Upper lobe of right lung (tissue), 1 donor: ENCODE measurements around the gene IFNGR2. TPM values are rescaled to one million over a fixed set of nuclear protein-coding genes. Genes with fewer than 3 reads are reported as not detected.

Experiments used
- ATAC-seq: fragments of 200-7000 bp; cut with Tn5 transposase; one replicate; pipeline ENCODE4 v1.9.1; 2020; ENCODE audit warnings: mild to moderate bottlenecking, moderate library complexity
- DNase-seq: peaks from one replicate; pipeline ENCODE4 v3.0.0-alpha.2; 2020
- H3K27ac ChIP-seq: fragments of 200-600 bp; one replicate; pipeline ENCODE4 v1.8.0; 2022
- H3K27me3 ChIP-seq: fragments of 200-600 bp; one replicate; pipeline ENCODE4 v1.8.0; 2022; ENCODE audit warnings: mild to moderate bottlenecking
- H3K36me3 ChIP-seq: fragments of 200-600 bp; one replicate; pipeline ENCODE4 v1.8.0; 2022
- H3K4me1 ChIP-seq: fragments of 200-600 bp; one replicate; pipeline ENCODE4 v1.8.0; 2022
- H3K4me3 ChIP-seq: fragments of 200-600 bp; one replicate; pipeline ENCODE4 v1.8.0; 2022; ENCODE audit warnings: mild to moderate bottlenecking
- H3K9me3 ChIP-seq: fragments of 200-600 bp; one replicate; pipeline ENCODE4 v1.8.0; 2022
- CTCF ChIP-seq: fragments of 200-600 bp; IDR thresholded peaks from one replicate; pipeline ENCODE4 v1.8.0; 2022; ENCODE audit warnings: antibody characterized with exemption
- intact Hi-C: fragments of 100-400 bp; cut with DNase I; formaldehyde crosslinking; loops from one replicate; pipeline ENCODE4 v1.11.0; 2022
- total RNA-seq: library from RNA; stranded (reverse); fragmentation: NEBNext Ultra II Directional; extraction: Animal tissue kit (Norgen Biotek cat#: 25700); gene quantifications from one replicate; pipeline ENCODE4 v1.2.1, GENCODE V29; 2021
- donor health status: DM: no; HTN: yes; CAD: no; lungs with severe emphysema.

The IFNGR2 gene
- total RNA-seq, 1 donor from 2014 or later: 69.3 TPM

GRCh38 chr21:33367309-33367973 is 35.8 kb upstream of the IFNGR2 start:
- ATAC-seq (no peak), DNase-seq (no peak)
- Histone ChIP-seq H3K4me1 (peaks cover under 1% of the 10 kb centered on the region), H3K27ac (no peak overlapping the region), H3K9me3 (peaks cover 11% of the 10 kb centered on the region), H3K36me3 (no peaks in the 10 kb centered on the region), H3K27me3 (no peaks in the 10 kb centered on the region), H3K4me3 (no peak overlapping the region)
- intact Hi-C loops: no loop called here
- no peak for TF ChIP-seq CTCF

- Histone ChIP-seq H3K36me3 (no peaks in the 10 kb centered on the region), H3K9me3 (peaks cover 11% of the 10 kb centered on the region), H3K27me3 (no peaks in the 10 kb centered on the region), H3K27ac (no peak overlapping the region), H3K4me3 (no peak overlapping the region), H3K4me1 (no peaks in the 10 kb centered on the region)
- ATAC-seq (peak; percentile 44), DNase-seq (no peak)
- intact Hi-C loops: no loop called here
- no peak for TF ChIP-seq CTCF
Measured at GRCh38 chr21:33368124-33368523, 35.1 kb upstream of the IFNGR2 start.

DNA sequence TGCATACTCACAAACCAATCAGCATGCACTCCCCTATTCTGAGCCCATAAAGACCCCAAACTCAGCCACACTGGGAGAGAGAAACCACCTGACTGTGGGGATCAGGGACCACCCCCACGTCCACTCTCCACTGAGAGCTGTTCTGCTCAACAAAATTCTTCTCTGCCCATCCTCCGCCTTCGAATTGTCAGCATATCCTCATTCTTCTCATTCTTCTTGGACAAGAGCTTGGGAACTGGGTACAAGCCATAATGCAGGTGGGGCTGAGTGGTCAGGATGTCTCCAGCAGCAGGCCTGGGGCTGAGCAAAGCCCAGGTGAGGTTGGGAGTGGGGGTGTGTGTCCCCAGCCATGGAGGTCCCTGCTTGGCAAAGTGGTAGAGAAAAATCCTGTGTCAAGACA is 34.6 kb upstream of the IFNGR2 start:
- intact Hi-C loops: no loop called here
- H3K36me3 ChIP-seq: no peaks in the 10 kb centered on the region
- peaks cover 11% of the 10 kb centered on the region for H3K9me3 ChIP-seq
- DNase-seq (no peak), ATAC-seq (no peak)
- no peaks in the 10 kb centered on the region for H3K4me1 ChIP-seq
- no peak overlapping the region for H3K27ac ChIP-seq
- H3K27me3 ChIP-seq: no peaks in the 10 kb centered on the region
- H3K4me3 ChIP-seq: no peak overlapping the region
- TF ChIP-seq CTCF: no peak

DNA sequence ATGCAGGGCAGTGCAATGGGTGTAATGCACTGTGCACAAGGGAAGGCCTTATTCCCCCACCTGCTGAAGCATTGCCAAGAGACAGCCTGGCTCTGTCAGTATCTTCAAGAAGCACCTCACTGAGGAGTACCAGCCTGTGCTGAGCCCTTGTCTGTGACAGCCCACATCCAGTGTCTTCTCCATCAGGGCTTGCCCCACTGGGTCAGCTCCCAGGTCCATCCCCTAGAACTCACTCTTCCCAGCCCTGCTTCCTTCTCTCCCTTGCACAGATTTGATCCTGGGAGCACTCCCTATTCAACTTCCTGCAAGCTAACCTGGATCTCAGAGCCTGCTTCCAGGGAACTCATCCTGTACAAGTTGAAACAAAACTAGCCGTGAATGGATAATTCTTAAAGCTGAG is 33.6 kb upstream of the IFNGR2 start:
- Histone ChIP-seq H3K4me1 (no peaks in the 10 kb centered on the region), H3K27me3 (no peaks in the 10 kb centered on the region), H3K9me3 (peaks cover 11% of the 10 kb centered on the region), H3K4me3 (no peak overlapping the region), H3K36me3 (no peaks in the 10 kb centered on the region), H3K27ac (no peak overlapping the region)
- TF ChIP-seq CTCF: no peak
- ATAC-seq: no peak
- peak; percentile 18 for DNase-seq
- intact Hi-C loops: no loop called here

DNA sequence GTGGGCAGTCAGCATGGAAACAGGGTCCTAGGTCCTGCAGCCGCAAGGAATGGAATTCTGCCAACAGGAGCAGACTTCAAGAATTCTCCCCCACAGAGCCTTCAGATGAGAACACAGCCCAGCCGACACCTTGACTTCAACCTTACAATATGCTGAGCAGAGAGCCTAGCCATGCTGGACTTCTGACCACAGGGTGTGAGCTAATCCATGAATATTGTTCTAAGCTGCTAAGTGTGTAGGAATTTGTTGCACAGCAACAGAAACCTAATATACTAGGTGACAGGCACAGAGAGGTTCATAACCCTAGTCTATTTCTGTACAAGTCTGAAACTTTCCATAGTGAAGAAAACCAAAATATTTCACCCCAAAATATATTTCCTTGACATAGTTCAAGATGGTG is 32.9 kb upstream of the IFNGR2 start:
- DNase-seq: no peak
- no peaks in the 10 kb centered on the region for H3K36me3 ChIP-seq
- no peaks in the 10 kb centered on the region for H3K27me3 ChIP-seq
- no peak overlapping the region for H3K4me3 ChIP-seq
- H3K4me1 ChIP-seq: peaks cover 7% of the 10 kb centered on the region
- TF ChIP-seq CTCF: no peak
- intact Hi-C loops: no loop called here
- no peak overlapping the region for H3K27ac ChIP-seq
- H3K9me3 ChIP-seq: peaks cover 11% of the 10 kb centered on the region
- no peak for ATAC-seq

- ATAC-seq (no peak), DNase-seq (peak; percentile 5)
- Histone ChIP-seq H3K27ac (no peak overlapping the region), H3K9me3 (peaks cover 11% of the 10 kb centered on the region), H3K4me1 (peaks cover 9% of the 10 kb centered on the region), H3K27me3 (no peaks in the 10 kb centered on the region), H3K4me3 (no peak overlapping the region), H3K36me3 (no peaks in the 10 kb centered on the region)
- intact Hi-C loops: no loop called here
- no peak for TF ChIP-seq CTCF
Measured at GRCh38 chr21:33371366-33371765, 31.8 kb upstream of the IFNGR2 start.
